ENCODE data around the gene CTIF.
A peak's percentile ranks its signal among the peaks of the same experiment; 100 is the strongest.

Gene CTIF

DNA sequence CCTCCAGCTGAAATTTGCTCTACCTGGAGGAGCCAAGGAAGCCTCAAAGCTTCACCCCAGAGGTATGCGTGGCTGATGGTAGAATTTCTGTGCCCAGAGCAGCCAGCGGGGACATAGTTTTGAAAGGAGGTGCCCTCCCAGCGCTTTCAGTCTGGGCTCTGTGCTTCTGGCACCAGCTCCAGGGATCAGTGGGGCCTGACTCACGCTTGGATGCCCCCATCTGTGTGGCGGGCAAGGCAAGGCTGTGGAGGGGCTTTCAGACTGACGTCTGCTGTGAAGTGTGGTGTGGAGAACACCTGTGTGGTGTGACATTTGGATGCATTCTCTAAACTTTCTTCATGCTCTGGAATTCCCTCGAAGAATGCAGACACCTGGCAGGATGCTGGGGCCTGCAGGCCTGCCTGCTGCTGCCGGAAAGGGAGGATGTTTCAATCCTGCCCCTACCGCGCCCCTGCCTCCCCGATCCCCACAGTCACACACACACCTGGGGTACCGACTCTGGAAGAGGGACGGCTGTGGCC, 84.1 kb downstream of the CTIF start:
- TF ChIP-seq, protein P1, sequence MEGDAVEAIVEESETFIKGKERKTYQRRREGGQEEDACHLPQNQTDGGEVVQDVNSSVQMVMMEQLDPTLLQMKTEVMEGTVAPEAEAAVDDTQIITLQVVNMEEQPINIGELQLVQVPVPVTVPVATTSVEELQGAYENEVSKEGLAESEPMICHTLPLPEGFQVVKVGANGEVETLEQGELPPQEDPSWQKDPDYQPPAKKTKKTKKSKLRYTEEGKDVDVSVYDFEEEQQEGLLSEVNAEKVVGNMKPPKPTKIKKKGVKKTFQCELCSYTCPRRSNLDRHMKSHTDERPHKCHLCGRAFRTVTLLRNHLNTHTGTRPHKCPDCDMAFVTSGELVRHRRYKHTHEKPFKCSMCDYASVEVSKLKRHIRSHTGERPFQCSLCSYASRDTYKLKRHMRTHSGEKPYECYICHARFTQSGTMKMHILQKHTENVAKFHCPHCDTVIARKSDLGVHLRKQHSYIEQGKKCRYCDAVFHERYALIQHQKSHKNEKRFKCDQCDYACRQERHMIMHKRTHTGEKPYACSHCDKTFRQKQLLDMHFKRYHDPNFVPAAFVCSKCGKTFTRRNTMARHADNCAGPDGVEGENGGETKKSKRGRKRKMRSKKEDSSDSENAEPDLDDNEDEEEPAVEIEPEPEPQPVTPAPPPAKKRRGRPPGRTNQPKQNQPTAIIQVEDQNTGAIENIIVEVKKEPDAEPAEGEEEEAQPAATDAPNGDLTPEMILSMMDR (IDR thresholded peaks at IDR 0.05; ENCODE audit: poor library complexity, severe bottlenecking) = no peak
- Histone ChIP-seq H3K9me3 (ENCODE audit: severe bottlenecking) (no peaks in the 10 kb centered on the region), H3K36me3 (ENCODE audit: low read depth) (no peaks in the 10 kb centered on the region; the same call in 1 of the 2 replicates), H3K27ac (ENCODE audit: poor library complexity, severe bottlenecking) (peak overlapping the region; percentile 99), H3K27me3 (ENCODE audit: insufficient read depth, poor library complexity, severe bottlenecking) (no peaks in the 10 kb centered on the region), H3K4me1 (ENCODE audit: insufficient read depth, poor library complexity, severe bottlenecking) (peaks cover 43% of the 10 kb centered on the region), H3K4me3 (ENCODE audit: severe bottlenecking) (no peak overlapping the region)
- DNase-seq (ENCODE audit: low spot score) (peak; percentile 82), ATAC-seq (ENCODE audit: low read depth) (peak; percentile 69)

DNA sequence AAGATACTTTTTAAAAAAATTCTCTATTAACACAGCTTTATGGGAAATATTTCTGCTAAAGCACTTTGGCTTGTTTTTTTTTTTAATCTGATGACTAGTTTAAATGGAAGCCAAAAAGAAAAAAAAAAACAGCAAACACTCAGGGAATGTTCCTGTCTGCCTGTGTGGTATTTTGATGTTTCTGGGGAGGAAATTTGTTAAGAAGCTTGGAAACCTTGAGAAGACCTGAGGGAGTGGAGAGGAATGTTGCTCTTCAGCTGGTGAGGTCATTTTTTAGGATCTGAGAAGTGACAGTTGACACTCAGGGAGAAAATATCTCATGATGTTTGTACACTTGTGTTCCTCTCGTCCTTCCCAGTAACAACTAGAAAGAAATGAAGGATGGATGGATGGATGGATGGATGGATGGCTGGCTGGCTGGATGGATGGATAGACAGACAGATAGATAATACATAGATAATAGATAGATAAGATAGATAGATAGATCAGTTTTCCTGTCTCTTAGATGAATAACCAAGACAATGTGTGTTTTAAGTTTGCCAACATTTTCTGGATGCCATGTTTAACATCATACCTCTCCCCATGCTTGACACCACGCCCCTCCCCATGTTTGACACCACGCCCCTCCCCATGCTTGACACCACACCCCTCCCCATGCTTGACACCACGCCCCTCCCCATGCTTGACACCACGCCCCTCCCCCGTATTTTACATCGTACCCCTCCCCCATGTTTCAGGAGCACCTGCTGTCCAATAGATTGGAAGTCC, 84.8 kb downstream of the CTIF start:
- DNase-seq (ENCODE audit: low spot score) = no peak
- TF ChIP-seq, protein P1 (IDR thresholded peaks at IDR 0.05; ENCODE audit: poor library complexity, severe bottlenecking) = no peak
- Histone ChIP-seq H3K4me3 (ENCODE audit: severe bottlenecking) (no peak overlapping the region), H3K4me1 (ENCODE audit: insufficient read depth, poor library complexity, severe bottlenecking) (peaks cover 43% of the 10 kb centered on the region), H3K9me3 (ENCODE audit: severe bottlenecking) (no peaks in the 10 kb centered on the region), H3K27me3 (ENCODE audit: insufficient read depth, poor library complexity, severe bottlenecking) (no peaks in the 10 kb centered on the region), H3K36me3 (ENCODE audit: low read depth) (peaks cover 2% of the 10 kb centered on the region; the same call in 1 of the 2 replicates), H3K27ac (ENCODE audit: poor library complexity, severe bottlenecking) (peak overlapping the region; percentile 99)
- peak; percentile 54 for ATAC-seq (ENCODE audit: low read depth)

DNA sequence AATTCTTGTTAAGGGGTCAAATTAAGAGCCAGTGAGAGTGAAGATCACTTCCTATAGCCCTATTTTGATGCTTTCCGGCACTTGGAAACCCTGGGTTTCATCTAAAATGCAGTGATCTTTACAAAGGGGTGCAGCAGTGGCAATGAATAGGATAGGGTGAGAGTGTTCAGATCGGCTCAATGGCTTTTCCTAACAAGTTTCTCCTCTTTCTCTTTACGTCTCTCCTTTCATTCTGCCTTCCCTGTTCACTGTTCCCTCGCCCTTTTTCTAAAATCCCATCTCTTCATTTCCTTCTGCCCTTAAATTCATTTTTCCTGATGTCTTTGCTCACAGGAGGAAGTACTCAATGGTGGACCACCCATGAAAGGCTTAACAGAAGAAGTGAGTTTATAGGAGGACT, 86.0 kb downstream of the CTIF start:
- TF ChIP-seq, protein P1 (IDR thresholded peaks at IDR 0.05; ENCODE audit: poor library complexity, severe bottlenecking) = no peak
- ATAC-seq (ENCODE audit: low read depth) (no peak), DNase-seq (ENCODE audit: low spot score) (no peak)
- H3K36me3 ChIP-seq (ENCODE audit: low read depth) = peaks cover 7% of the 10 kb centered on the region; the same call in 1 of the 2 replicates
- H3K9me3 ChIP-seq (ENCODE audit: severe bottlenecking) = no peaks in the 10 kb centered on the region
- peaks cover 52% of the 10 kb centered on the region for H3K4me1 ChIP-seq (ENCODE audit: insufficient read depth, poor library complexity, severe bottlenecking)
- H3K4me3 ChIP-seq (ENCODE audit: severe bottlenecking) = no peak overlapping the region
- no peaks in the 10 kb centered on the region for H3K27me3 ChIP-seq (ENCODE audit: insufficient read depth, poor library complexity, severe bottlenecking)
- H3K27ac ChIP-seq (ENCODE audit: poor library complexity, severe bottlenecking) = peak overlapping the region; percentile 99

DNA sequence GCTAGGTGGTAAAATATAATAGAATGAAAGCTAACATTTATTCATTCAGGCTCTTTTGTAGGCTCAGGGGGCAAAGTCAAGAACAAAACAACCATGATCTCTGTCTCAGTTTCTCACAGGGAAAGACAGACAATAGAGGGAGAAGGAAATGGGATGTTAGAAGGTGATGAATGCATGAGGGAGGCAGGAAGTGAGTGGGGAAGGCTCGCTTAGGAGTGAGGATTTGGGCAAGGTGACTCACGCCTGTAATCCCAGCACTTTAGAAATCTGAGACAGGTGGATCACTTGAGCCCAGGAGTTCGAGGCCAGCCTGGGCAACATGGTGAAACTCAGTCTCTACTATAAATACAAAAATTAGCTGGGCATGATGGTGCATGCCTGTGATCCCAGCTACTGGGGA, 88.4 kb downstream of the CTIF start:
- no peak overlapping the region for H3K4me3 ChIP-seq (ENCODE audit: severe bottlenecking)
- ATAC-seq (ENCODE audit: low read depth) = no peak
- peak overlapping the region; percentile 99 for H3K27ac ChIP-seq (ENCODE audit: poor library complexity, severe bottlenecking)
- H3K9me3 ChIP-seq (ENCODE audit: severe bottlenecking) = no peaks in the 10 kb centered on the region
- TF ChIP-seq, protein P1 (IDR thresholded peaks at IDR 0.05; ENCODE audit: poor library complexity, severe bottlenecking) = no peak
- H3K36me3 ChIP-seq (ENCODE audit: low read depth) = peaks cover 14% of the 10 kb centered on the region; the same call in 1 of the 2 replicates
- no peak for DNase-seq (ENCODE audit: low spot score)
- H3K4me1 ChIP-seq (ENCODE audit: insufficient read depth, poor library complexity, severe bottlenecking) = peaks cover 43% of the 10 kb centered on the region
- H3K27me3 ChIP-seq (ENCODE audit: insufficient read depth, poor library complexity, severe bottlenecking) = no peaks in the 10 kb centered on the region
